GM10847 (cell line): Measurements from ENCODE around the gene ITPRIP.

Source experiments
- POLR2A ChIP-seq: IDR thresholded peaks from 2 replicates; pipeline ENCODE4 v1.6.1; 2011; ENCODE audit not compliant: insufficient read length; ENCODE audit errors: extremely low read depth

The ITPRIP gene

GRCh38 chr10:104273899-104274575, 64.2 kb downstream of the ITPRIP start:
- TF ChIP-seq POLR2A = no peak

DNA sequence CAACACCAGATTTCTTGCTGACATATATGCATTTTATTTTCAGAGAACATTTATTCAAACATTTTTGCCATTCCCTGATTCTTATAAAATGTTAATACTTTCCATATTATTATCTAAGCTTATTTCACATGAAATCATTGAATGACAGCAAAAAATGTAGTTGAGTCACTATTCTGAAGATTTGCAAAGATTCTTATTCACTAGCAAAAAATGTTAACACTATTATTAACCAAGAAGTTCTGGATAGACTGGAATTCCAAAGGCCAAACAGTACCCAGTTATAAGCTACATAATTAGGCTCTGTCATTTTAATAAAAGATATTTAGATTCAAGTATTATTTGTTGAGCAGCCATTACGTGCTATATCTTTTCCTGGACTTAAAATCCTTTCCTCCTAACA, 65.0 kb downstream of the ITPRIP start:
- no peak for TF ChIP-seq POLR2A

GRCh38 chr10:104268713-104269645, 69.3 kb downstream of the ITPRIP start, which contains the start of gene GSTO2:
Gene GSTO2, plus strand, starts transcription at chr10:104269184. Its CDS starts 5,732 bp downstream, at chr10:104274916.
- peak; percentile 92 for TF ChIP-seq POLR2A

- TF ChIP-seq POLR2A = no peak
Measured at GRCh38 chr10:104268405-104268712, 69.9 kb downstream of the ITPRIP start.

- no peak for TF ChIP-seq POLR2A
Measured at GRCh38 chr10:104267721-104268404, 70.4 kb downstream of the ITPRIP start.

GRCh38 chr10:104264783-104265182, 73.5 kb downstream of the ITPRIP start:
- no peak for TF ChIP-seq POLR2A

DNA sequence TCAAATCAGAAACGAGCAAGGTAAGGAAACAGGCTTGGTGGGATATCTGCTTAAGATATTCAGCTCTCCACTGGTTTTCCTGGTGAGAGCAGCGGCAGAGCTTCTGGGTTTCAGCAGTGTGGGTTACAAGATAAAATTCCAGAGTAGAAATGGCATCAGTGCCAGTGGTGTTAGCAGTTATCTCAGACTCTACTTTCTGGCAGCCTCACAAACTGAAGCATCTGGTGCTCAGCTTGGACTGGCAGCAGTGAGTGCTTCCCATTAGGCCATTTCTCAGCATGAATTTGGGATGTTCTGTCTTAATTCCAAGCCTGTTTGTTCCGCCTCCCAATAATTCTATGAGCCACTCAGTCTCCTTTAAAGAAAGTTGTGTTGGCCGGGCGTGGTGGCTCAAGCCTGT, 76.2 kb downstream of the ITPRIP start:
- no peak for TF ChIP-seq POLR2A

GRCh38 chr10:104260775-104261115, 77.5 kb downstream of the ITPRIP start:
- TF ChIP-seq POLR2A = no peak

GRCh38 chr10:104259999-104260774, 78.1 kb downstream of the ITPRIP start:
- no peak for TF ChIP-seq POLR2A
